ENCODE data around the gene NTMT1. TPM values are rescaled to one million over a fixed set of nuclear protein-coding genes. Genes with fewer than 3 reads are reported as not detected.
A peak's percentile ranks its signal among the peaks of the same experiment; 100 is the strongest.

The NTMT1 gene
- total and polyA plus RNA-seq, 8 donors, result 19.5 to 35.4 (median 24.7) TPM

- H3K4me3 ChIP-seq, result peak overlapping the region; percentile 33 to 36
- H3K27ac ChIP-seq, result peak overlapping the region; percentile 79 to 94
- H3K27me3 ChIP-seq, result peaks cover 0 to 17% of the 10 kb centered on the region in 2 donors
- ATAC-seq (peak; percentile 69), DNase-seq (peak in 3 of 4 donors; percentile 75 to 89 (median 86))
- H3K36me3 ChIP-seq, result no peaks in the 10 kb centered on the region
- TF ChIP-seq, protein P1, sequence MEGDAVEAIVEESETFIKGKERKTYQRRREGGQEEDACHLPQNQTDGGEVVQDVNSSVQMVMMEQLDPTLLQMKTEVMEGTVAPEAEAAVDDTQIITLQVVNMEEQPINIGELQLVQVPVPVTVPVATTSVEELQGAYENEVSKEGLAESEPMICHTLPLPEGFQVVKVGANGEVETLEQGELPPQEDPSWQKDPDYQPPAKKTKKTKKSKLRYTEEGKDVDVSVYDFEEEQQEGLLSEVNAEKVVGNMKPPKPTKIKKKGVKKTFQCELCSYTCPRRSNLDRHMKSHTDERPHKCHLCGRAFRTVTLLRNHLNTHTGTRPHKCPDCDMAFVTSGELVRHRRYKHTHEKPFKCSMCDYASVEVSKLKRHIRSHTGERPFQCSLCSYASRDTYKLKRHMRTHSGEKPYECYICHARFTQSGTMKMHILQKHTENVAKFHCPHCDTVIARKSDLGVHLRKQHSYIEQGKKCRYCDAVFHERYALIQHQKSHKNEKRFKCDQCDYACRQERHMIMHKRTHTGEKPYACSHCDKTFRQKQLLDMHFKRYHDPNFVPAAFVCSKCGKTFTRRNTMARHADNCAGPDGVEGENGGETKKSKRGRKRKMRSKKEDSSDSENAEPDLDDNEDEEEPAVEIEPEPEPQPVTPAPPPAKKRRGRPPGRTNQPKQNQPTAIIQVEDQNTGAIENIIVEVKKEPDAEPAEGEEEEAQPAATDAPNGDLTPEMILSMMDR (IDR thresholded peaks at IDR 0.05), result no peak
- H3K4me1 ChIP-seq, result peaks cover 12 to 59% of the 10 kb centered on the region in 2 donors
- no peaks in the 10 kb centered on the region for H3K9me3 ChIP-seq
- intact Hi-C loops (cut with DNase I), result no loop called here
Observed at GRCh38 chr9:129596541-129597331, 29.2 kb upstream of the NTMT1 start.

- TF ChIP-seq, protein P1 (IDR thresholded peaks at IDR 0.05), result no peak
- Histone ChIP-seq H3K4me3 (peak overlapping the region; percentile 33 to 36), H3K27me3 (peaks cover 0 to 17% of the 10 kb centered on the region in 2 donors), H3K9me3 (no peaks in the 10 kb centered on the region), H3K4me1 (peaks cover 12 to 59% of the 10 kb centered on the region in 2 donors), H3K27ac (peak overlapping the region; percentile 79 to 94), H3K36me3 (no peaks in the 10 kb centered on the region)
- peak; percentile 70 to 92 (median 84) for DNase-seq
- intact Hi-C loops (cut with DNase I), result no loop called here
- ATAC-seq, result peak; percentile 69
Observed at GRCh38 chr9:129597355-129598088, 28.4 kb upstream of the NTMT1 start.

DNA sequence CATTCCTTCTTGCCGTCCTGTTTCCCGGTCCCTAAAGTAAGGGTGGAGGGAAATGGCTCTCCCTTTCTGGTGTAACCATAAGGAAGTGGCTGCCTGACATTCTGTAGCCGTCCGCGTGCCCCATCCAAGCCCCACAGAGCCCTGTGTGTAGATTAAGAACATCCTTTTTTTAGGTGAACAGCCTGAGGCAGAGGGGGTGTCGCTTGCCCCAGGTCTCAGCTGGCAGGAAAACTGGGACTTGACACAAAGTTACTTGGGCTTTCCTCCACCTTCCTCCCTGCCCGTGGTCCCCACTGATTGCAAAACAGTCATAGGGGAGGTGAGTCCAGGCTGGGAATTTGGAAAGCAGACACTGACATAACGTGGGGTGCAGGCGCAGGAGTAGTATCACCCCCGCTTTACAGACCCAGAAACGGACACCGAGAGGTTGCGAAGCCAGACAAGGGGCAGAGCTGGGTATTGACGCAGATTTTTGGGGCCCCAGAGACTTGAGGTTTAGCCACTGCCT, 27.8 kb upstream of the NTMT1 start:
- H3K4me1 ChIP-seq, result peaks cover 12 to 59% of the 10 kb centered on the region in 2 donors
- peak overlapping the region; percentile 79 to 94 for H3K27ac ChIP-seq
- peaks cover 0 to 17% of the 10 kb centered on the region in 2 donors for H3K27me3 ChIP-seq
- intact Hi-C loops (cut with DNase I), result no loop called here
- H3K4me3 ChIP-seq, result peak overlapping the region; percentile 33 to 36
- TF ChIP-seq, protein P1 (IDR thresholded peaks at IDR 0.05), result no peak
- ATAC-seq (no peak), DNase-seq (no peak)
- no peaks in the 10 kb centered on the region for H3K36me3 ChIP-seq
- no peaks in the 10 kb centered on the region for H3K9me3 ChIP-seq

- Histone ChIP-seq H3K4me3 (no peak overlapping the region), H3K27ac (no peak overlapping the region), H3K36me3 (no peaks in the 10 kb centered on the region), H3K4me1 (peaks cover 10 to 35% of the 10 kb centered on the region in 2 donors), H3K27me3 (peaks cover 0 to 17% of the 10 kb centered on the region in 2 donors), H3K9me3 (no peaks in the 10 kb centered on the region)
- ATAC-seq (no peak), DNase-seq (peak in 1 of 4 donors; percentile 53)
- TF ChIP-seq, protein P1 (IDR thresholded peaks at IDR 0.05), result no peak
- intact Hi-C loops (cut with DNase I), result loop anchor here in 1 of 2 donors (10.0 kb wide), 1 partner anchor 56 kb away; no protein-coding TSS in a partner anchor
Observed at GRCh38 chr9:129601082-129601674, 24.8 kb upstream of the NTMT1 start.

Measured in left lung (tissue), 10 donors.